AG04450 (cell line): Measurements from ENCODE around the gene INPP5J. TPM values are rescaled to one million over a fixed set of nuclear protein-coding genes. Genes with fewer than 3 reads are reported as not detected.

ENCODE experiments used
- CTCF ChIA-PET: fragments of 300-600, 350-600 bp; formaldehyde crosslinking; extraction: SDS; loops from one replicate; lab custom pipeline; 2022; ENCODE audit warnings: antibody characterized with exemption, inconsistent platforms; lab: Charles Lee
- POLR2A ChIA-PET: fragments of 350-600 bp; formaldehyde crosslinking; extraction: SDS; loops from one replicate; lab custom pipeline; 2021; ENCODE audit warnings: antibody characterized with exemption, inconsistent platforms; lab: Yijun Ruan, JAX
- DNase-seq: peaks from one replicate; pipeline ENCODE4 v3.0.0-alpha.2; 2011; ENCODE audit warnings: low read depth, low spot score
- H3K27ac ChIP-seq: one replicate; pipeline ENCODE4 v1.5.1; 2012; ENCODE audit warnings: low read depth, low read length, control low read depth
- H3K27me3 ChIP-seq: one replicate; pipeline ENCODE4 v1.6.0; 2012; ENCODE audit warnings: low read length; ENCODE audit not compliant: control insufficient read depth, insufficient read depth
- H3K4me3 ChIP-seq: 2 replicates; pipeline ENCODE4 v1.5.1; 2011; ENCODE audit warnings: mild to moderate bottlenecking, low read depth, low read length, control low read depth
- H3K9me3 ChIP-seq: 2 replicates; pipeline ENCODE4 v1.5.1; 2012; ENCODE audit warnings: low read length; ENCODE audit not compliant: control insufficient read depth, insufficient read depth
- CTCF ChIP-seq: IDR thresholded peaks from 2 replicates; pipeline ENCODE4 v1.5.1; 2011; ENCODE audit warnings: low read depth, low read length, control low read depth, inconsistent platforms
- polyA plus RNA-seq: library from polyadenylated mRNA; depleted of rRNA; stranded (reverse); fragments of >200 nt; gene quantifications from 2 replicates; pipeline ENCODE4 v1.2.3, GENCODE V29; 2011

INPP5J gene
- polyA plus RNA-seq, 1 experiment = 0.91 TPM

DNA sequence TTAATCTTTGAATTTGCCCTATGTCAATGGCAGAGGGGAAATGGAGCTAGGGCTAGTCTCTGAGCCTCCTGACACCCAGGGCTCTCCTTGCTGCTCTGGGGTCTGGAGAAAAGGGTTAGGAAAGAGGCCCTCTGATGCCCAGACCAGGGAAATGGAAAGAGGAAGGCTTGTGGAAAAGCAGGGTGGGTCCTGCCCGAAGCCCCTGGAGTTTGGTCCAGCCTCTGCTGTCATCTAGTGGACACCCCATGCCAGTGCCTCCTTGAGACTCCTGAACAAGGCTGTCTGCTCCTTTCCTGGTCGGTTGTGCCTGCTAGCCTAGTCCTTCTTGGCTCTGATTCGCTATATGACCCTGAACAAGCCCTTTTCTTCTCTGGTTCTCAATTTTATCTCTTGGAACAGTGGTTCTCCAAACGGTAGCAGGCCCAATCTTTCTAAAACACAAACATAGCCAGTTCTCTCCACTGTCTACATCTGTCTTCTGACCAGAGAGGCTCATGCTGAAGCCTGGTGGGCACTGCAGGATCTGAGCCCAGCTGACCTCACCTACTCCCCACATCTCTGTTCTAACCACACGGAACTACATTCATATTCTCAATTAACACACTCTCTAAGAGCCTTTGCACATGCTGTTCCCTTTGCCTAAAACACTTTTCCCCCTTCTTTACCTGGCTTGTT is 26.3 kb downstream of the INPP5J start:
- no peak overlapping the region for H3K27ac ChIP-seq
- CTCF ChIA-PET = interaction anchor here (0.8 to 4.0 kb wide), 18 partner anchors 9 to 386 kb away, joined by 3 to 38 read pairs (median 4); partner anchors contain the start of genes LIMK2, RNF185 and SELENOM
- peak; percentile 54 for DNase-seq
- peak; percentile 100 for TF ChIP-seq CTCF
- no peak overlapping the region for H3K4me3 ChIP-seq
- POLR2A ChIA-PET = no interaction called here
- peaks cover 16% of the 10 kb centered on the region for H3K9me3 ChIP-seq
- H3K27me3 ChIP-seq = no peaks in the 10 kb centered on the region

DNA sequence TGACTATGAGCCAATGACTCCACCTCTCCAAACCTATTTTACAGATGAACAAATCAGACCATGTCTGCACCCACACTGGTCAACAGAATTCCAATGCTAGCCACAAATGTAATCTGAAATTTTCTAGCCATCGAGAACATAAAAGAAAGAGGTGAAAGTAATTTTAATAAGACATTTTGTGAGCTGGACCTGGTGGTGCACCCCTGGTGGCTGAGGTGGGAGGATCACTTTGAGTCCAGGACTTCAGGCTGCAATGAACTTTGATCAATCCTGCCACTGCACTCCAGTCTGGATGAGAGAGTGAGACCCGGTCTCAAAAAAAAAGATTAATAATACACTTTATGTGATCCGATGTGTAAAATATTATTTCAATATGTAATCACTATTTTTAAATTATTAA is 27.8 kb downstream of the INPP5J start:
- no peak for DNase-seq
- Histone ChIP-seq H3K27me3 (no peaks in the 10 kb centered on the region), H3K4me3 (no peak overlapping the region), H3K27ac (no peak overlapping the region), H3K9me3 (peaks cover 8% of the 10 kb centered on the region)
- ChIA-PET CTCF (interaction anchor here (0.6 to 4.0 kb wide), 5 partner anchors 43 to 387 kb away, joined by 3 to 38 read pairs (median 5); partner anchors contain the start of gene SELENOM), POLR2A (no interaction called here)
- peak; percentile 58 for TF ChIP-seq CTCF

DNA sequence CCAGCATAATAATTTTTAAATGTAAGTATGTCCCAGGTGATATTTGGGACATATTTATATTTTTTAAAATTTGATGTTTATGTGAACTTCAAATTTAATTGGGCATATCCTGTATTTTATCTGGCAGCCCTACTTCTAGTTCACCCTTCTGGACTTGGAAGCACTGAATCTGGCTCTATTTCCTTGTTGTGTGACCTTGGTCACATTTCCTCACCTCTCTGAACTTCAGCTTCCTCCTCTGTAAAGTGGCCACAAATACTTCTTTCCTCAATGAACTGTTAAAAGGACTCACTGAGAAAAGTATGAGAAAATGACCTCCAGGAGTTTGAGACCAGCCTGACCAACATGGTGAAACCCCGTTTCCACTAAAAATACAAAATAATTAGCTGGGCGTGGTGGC is 29.1 kb downstream of the INPP5J start:
- no peak for DNase-seq
- no peak for TF ChIP-seq CTCF
- Histone ChIP-seq H3K27ac (no peak overlapping the region), H3K27me3 (no peaks in the 10 kb centered on the region), H3K9me3 (peaks cover 8% of the 10 kb centered on the region; the same call in 1 of the 2 replicates), H3K4me3 (no peak overlapping the region)
- CTCF ChIA-PET = interaction anchor here (1.3 to 1.4 kb wide), 2 partner anchors 10 to 45 kb away, joined by 7 to 12 read pairs; partner anchors contain the start of gene SELENOM
- POLR2A ChIA-PET = no interaction called here

GRCh38 chr22:31153357-31153756 is 30.6 kb downstream of the INPP5J start:
- no peak for TF ChIP-seq CTCF
- POLR2A ChIA-PET = no interaction called here

DNA sequence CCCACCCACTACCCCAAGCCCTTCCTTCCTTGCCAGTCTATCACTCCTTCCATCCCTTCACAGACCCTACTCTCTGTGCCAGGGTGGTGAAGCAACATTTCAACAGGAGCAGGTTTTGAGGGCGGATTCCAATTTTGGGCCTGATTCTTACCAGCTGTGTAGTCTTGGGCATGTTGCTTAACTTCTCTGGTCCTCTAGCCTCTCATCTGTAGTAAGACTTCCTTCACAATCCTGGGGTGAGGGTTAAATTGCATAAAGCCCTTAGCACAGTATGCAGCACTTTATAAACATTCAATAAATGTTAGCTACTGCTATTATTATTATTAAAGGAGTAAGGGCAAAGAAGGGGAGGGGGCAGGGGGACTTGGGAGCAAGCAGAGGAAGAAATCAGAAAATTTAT is 32.2 kb downstream of the INPP5J start:
- ChIA-PET CTCF (interaction anchor here (0.8 to 2.1 kb wide), 7 partner anchors 47 to 391 kb away, joined by 3 to 10 read pairs (median 4); partner anchors contain the start of genes LIMK2 and SELENOM), POLR2A (interaction anchor here (0.5 to 0.6 kb wide), 2 partner anchors 47 to 256 kb away, joined by 3 to 7 read pairs; no protein-coding TSS in a partner anchor)
- Histone ChIP-seq H3K4me3 (no peak overlapping the region), H3K27ac (peak overlapping the region; percentile 59), H3K9me3 (no peaks in the 10 kb centered on the region; the same call in 1 of the 2 replicates), H3K27me3 (no peaks in the 10 kb centered on the region)
- DNase-seq = no peak
- TF ChIP-seq CTCF = no peak

More at GRCh38 chr22:31153357-31153756, 30.6 kb downstream of the INPP5J start:
- Histone ChIP-seq H3K27ac (no peak overlapping the region), H3K4me3 (no peak overlapping the region), H3K27me3 (no peaks in the 10 kb centered on the region), H3K9me3 (no peaks in the 10 kb centered on the region)
- CTCF ChIA-PET = interaction anchor here (0.7 to 1.4 kb wide), 3 partner anchors 12 to 143 kb away, joined by 3 to 12 read pairs (median 7); partner anchors contain the start of gene SELENOM
- no peak for DNase-seq
